ENCODE measurements around the gene VAV2. TPM values are rescaled to one million over a fixed set of nuclear protein-coding genes. Genes with fewer than 3 reads are reported as not detected.

Gene VAV2
- polyA plus RNA-seq, 2 of the 4 experiments (the other 2 are of a cell fraction) = 9.8 to 21.4 TPM

DNA sequence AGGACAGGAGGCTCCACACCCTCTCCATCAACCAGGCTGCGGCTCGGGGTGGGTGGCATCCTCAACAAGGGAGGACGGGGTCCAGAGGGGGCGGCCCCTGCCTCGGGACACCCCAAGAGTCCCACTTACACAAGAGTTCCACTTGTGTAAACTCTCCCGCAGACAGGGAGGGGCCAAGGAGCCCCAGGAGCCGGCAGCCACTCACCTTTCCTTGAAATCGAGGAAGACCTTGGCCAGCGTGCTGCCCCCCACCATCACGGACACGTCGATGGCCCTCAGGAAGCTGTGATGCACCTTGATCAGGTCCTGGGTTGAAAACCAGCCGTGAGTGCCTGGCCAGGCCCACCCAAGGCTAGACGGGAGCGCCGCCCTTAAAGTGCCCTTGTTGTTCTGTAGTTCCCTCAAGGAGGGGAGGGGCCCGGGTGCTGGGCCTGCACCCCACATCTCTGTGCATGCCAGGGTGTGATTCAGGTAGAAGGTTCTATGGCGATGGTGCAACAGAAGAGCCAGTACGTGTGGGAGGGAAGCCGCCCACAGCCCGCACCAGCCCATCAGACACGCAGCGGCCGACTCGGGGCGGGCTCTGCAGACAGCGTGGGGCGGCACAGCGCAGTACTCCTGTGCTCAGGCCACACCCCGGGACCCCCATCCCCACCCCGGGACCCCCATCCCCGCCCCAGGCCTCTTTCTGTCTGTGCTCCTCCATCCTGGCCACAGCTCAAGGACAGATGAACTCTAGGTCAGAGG, 186.1 kb downstream of the VAV2 start (continued):
- TF ChIP-seq, protein P1, sequence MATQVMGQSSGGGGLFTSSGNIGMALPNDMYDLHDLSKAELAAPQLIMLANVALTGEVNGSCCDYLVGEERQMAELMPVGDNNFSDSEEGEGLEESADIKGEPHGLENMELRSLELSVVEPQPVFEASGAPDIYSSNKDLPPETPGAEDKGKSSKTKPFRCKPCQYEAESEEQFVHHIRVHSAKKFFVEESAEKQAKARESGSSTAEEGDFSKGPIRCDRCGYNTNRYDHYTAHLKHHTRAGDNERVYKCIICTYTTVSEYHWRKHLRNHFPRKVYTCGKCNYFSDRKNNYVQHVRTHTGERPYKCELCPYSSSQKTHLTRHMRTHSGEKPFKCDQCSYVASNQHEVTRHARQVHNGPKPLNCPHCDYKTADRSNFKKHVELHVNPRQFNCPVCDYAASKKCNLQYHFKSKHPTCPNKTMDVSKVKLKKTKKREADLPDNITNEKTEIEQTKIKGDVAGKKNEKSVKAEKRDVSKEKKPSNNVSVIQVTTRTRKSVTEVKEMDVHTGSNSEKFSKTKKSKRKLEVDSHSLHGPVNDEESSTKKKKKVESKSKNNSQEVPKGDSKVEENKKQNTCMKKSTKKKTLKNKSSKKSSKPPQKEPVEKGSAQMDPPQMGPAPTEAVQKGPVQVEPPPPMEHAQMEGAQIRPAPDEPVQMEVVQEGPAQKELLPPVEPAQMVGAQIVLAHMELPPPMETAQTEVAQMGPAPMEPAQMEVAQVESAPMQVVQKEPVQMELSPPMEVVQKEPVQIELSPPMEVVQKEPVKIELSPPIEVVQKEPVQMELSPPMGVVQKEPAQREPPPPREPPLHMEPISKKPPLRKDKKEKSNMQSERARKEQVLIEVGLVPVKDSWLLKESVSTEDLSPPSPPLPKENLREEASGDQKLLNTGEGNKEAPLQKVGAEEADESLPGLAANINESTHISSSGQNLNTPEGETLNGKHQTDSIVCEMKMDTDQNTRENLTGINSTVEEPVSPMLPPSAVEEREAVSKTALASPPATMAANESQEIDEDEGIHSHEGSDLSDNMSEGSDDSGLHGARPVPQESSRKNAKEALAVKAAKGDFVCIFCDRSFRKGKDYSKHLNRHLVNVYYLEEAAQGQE (IDR thresholded peaks at IDR 0.05) = no peak
- TF ChIP-seq MAFK (IDR thresholded peaks at IDR 0.05; ENCODE audit: partially characterized antibody) = no peak

DNA sequence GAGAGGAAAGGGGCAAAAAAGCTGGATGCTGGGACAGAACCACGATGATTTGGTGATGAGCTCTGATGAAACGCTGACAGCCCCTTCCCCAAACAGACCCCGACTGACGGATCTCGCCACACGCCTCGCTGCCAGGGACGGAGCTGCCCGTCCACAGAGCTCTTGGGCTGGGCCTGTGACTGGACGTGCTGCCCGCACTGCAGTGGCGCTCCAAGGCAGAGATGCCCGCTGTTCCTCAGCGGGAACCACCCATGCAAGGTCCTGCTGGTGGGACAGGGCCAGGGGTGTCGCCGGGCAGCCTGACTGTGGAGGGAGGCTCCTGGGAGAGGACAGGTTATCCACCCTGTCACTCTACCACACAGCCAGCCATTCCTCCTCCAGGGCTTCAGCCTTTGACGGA, 187.9 kb downstream of the VAV2 start:
- FAIRE-seq (no peak), ATAC-seq (no peak), DNase-seq (ENCODE audit: low read depth in 1 of 2, low spot score in 1 of 2) (no peak)
- no peak overlapping the region for H3K27ac ChIP-seq
- TF ChIP-seq RNF2 (IDR thresholded peaks at IDR 0.05; ENCODE audit: borderline replicate concordance, low read depth) = no peak
- no peak for TF ChIP-seq EHMT2 (IDR thresholded peaks at IDR 0.05; ENCODE audit: low read depth)
- TF ChIP-seq, protein P2, sequence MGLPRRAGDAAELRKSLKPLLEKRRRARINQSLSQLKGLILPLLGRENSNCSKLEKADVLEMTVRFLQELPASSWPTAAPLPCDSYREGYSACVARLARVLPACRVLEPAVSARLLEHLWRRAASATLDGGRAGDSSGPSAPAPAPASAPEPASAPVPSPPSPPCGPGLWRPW (IDR thresholded peaks at IDR 0.05) = no peak
- no peak for TF ChIP-seq GATA3 (IDR thresholded peaks at IDR 0.05; ENCODE audit: borderline replicate concordance)
- no peak for TF ChIP-seq EP300 (IDR thresholded peaks at IDR 0.05)
- no peak for TF ChIP-seq SMC3 (IDR thresholded peaks at IDR 0.05)
- TF ChIP-seq HDAC2 (IDR thresholded peaks at IDR 0.05) = no peak
- ChIA-PET CTCF (interaction anchor here (1.4 to 4.0 kb wide), 6 partner anchors 10 to 204 kb away, joined by 3 to 47 read pairs (median 6); no protein-coding TSS in a partner anchor), POLR2A (no interaction called here)
- no peaks in the 10 kb centered on the region for H3K4me1 ChIP-seq
- no peak overlapping the region for H3K4me3 ChIP-seq
- H3K9me3 ChIP-seq = no peaks in the 10 kb centered on the region
- 92% methylated on average over 17 of the region's 17 CpGs for WGBS (ENCODE audit: missing lambda C conversion rate)
- H3K4me2 ChIP-seq = no peak overlapping the region

DNA sequence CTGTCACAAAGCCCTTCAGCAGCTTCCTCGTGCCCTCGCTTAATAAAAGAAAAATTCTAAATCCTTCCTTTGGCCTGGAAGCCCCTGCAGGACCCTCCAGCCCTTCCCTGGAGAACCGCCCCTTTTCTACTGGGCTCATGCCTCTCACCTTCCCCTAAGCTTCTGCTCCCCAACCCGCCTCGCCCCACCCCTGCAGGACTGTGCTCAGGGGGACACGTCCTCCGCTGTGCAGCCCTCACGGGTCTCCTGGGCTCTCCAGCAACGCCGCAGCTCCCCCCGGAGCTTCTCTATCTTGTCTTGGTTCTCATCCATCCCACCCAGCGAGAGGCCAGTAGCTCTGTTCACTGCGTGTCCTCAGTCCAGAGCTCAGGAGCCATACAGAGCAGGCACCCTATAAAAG, 188.4 kb downstream of the VAV2 start:
- 88% methylated on average over 10 of the region's 13 CpGs for WGBS (ENCODE audit: missing lambda C conversion rate)
- DNase-seq (ENCODE audit: low read depth in 1 of 2, low spot score in 1 of 2) = no peak
- Histone ChIP-seq H3K4me3 (no peak overlapping the region), H3K9me3 (no peaks in the 10 kb centered on the region), H3K4me2 (no peak overlapping the region), H3K4me1 (no peaks in the 10 kb centered on the region), H3K27ac (no peak overlapping the region)
- POLR2A ChIA-PET = no interaction called here
- CTCF ChIA-PET = interaction anchor here (0.7 to 4.0 kb wide), 11 partner anchors 10 to 825 kb away, joined by 3 to 47 read pairs (median 4); partner anchors contain the start of gene GFI1B
- TF ChIP-seq NFE2L2 (conservative IDR thresholded peaks at IDR 0.05; ENCODE audit: low read length) = no peak
- no peak for TF ChIP-seq SREBF2 (IDR thresholded peaks at IDR 0.05)
- no peak for TF ChIP-seq POLR2A (IDR thresholded peaks at IDR 0.05; ENCODE audit: low read length)
- no peak for TF ChIP-seq ZNF302 (CRISPR knock-in tag; IDR thresholded peaks at IDR 0.05)
- no peak for TF ChIP-seq GATA3 (IDR thresholded peaks at IDR 0.05; ENCODE audit: borderline replicate concordance)
- no peak for TF ChIP-seq ZSCAN20 (CRISPR knock-in tag; IDR thresholded peaks at IDR 0.05)
- TF ChIP-seq KDM5A (IDR thresholded peaks at IDR 0.05) = no peak
- TF ChIP-seq EHF (CRISPR knock-in tag; IDR thresholded peaks at IDR 0.05) = no peak
- no peak for TF ChIP-seq CEBPB (IDR thresholded peaks at IDR 0.05)
- TF ChIP-seq, protein P3, sequence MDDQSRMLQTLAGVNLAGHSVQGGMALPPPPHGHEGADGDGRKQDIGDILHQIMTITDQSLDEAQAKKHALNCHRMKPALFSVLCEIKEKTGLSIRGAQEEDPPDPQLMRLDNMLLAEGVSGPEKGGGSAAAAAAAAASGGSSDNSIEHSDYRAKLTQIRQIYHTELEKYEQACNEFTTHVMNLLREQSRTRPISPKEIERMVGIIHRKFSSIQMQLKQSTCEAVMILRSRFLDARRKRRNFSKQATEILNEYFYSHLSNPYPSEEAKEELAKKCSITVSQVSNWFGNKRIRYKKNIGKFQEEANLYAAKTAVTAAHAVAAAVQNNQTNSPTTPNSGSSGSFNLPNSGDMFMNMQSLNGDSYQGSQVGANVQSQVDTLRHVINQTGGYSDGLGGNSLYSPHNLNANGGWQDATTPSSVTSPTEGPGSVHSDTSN (IDR thresholded peaks at IDR 0.05) = no peak
- TF ChIP-seq FOXS1 (CRISPR knock-in tag; IDR thresholded peaks at IDR 0.05) = no peak
- no peak for TF ChIP-seq FOSL2 (IDR thresholded peaks at IDR 0.05)
- no peak for TF ChIP-seq FOSL2 (CRISPR knock-in tag; IDR thresholded peaks at IDR 0.05)
- no peak for TF ChIP-seq BHLHE40 (IDR thresholded peaks at IDR 0.05; ENCODE audit: low read depth, low read length)
- no peak for TF ChIP-seq JUNB (IDR thresholded peaks at IDR 0.05)
- FAIRE-seq = no peak
- no peak for ATAC-seq

Measured in A549 (cell line).